ENCODE data around the gene NGEF.

NGEF gene

GRCh38 chr2:232871835-232872736 lies 141.0 kb downstream of the NGEF start:
- Histone ChIP-seq H3K4me1 (ENCODE audit: control insufficient read depth in 1 of 2, insufficient read depth in 1 of 2, low read depth in 1 of 2, low read length in 1 of 2) (peaks cover 8 to 14% of the 10 kb centered on the region in 2 experiments), H3K4me3 (ENCODE audit: low read depth in 1 of 2, low read length in 1 of 2) (no peak overlapping the region), H3K27ac (no peak overlapping the region), H3K9me3 (no peaks in the 10 kb centered on the region), H3K36me3 (no peaks in the 10 kb centered on the region), H3K27me3 (peaks cover 29% of the 10 kb centered on the region)
- TF ChIP-seq CTCF (IDR thresholded peaks at IDR 0.05): no peak

- Histone ChIP-seq H3K27me3 (peaks cover 23% of the 10 kb centered on the region), H3K27ac (no peak overlapping the region), H3K4me1 (ENCODE audit: control insufficient read depth in 1 of 2, insufficient read depth in 1 of 2, low read depth in 1 of 2, low read length in 1 of 2) (peaks cover 6 to 9% of the 10 kb centered on the region in 2 experiments), H3K4me3 (ENCODE audit: low read depth in 1 of 2, low read length in 1 of 2) (no peak overlapping the region), H3K36me3 (no peaks in the 10 kb centered on the region), H3K9me3 (no peaks in the 10 kb centered on the region)
- TF ChIP-seq CTCF (IDR thresholded peaks at IDR 0.05): no peak
Measured at GRCh38 chr2:232871418-232871834, 141.6 kb downstream of the NGEF start.

DNA sequence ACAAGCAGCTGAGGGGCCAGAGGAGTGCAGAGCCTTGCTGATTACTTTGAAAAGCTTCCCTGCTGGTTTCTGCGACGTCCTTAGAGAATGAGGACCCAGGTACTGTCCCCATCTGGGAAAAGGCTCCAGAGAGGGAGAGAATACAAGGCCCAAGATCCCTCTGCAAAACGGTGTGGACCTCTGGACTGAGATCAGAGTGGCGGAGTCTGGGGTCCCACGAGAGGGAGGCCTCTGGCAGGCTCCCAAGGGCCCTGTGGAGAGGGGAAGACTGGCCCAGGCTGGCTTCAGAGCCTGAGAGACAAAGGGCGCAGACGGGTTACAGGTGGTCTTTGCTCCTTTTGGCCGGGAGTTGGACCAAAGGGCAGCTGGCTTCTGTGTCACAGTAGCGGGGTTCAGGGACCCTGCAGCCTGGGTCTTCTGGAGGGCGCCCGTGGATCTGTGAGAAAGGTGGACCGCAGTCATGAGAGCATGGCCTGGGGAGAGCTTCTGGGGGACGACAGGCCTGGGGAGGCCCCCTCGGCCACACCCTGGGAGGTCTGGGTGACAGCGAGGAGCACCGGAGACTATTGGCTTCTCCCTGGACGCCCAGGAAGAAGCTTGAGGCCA lies 142.2 kb downstream of the NGEF start:
- no peaks in the 10 kb centered on the region for H3K36me3 ChIP-seq
- H3K27ac ChIP-seq: no peak overlapping the region
- H3K27me3 ChIP-seq: peaks cover 17% of the 10 kb centered on the region
- no peak for TF ChIP-seq CTCF (IDR thresholded peaks at IDR 0.05)
- H3K9me3 ChIP-seq: no peaks in the 10 kb centered on the region
- H3K4me3 ChIP-seq (ENCODE audit: low read depth in 1 of 2, low read length in 1 of 2): no peak overlapping the region
- H3K4me1 ChIP-seq (ENCODE audit: control insufficient read depth in 1 of 2, insufficient read depth in 1 of 2, low read depth in 1 of 2, low read length in 1 of 2): peaks cover 3% of the 10 kb centered on the region in 2 experiments

- no peaks in the 10 kb centered on the region for H3K36me3 ChIP-seq
- no peaks in the 10 kb centered on the region for H3K4me1 ChIP-seq (ENCODE audit: control insufficient read depth in 1 of 2, insufficient read depth in 1 of 2, low read depth in 1 of 2, low read length in 1 of 2)
- H3K27me3 ChIP-seq: peaks cover 11% of the 10 kb centered on the region
- no peak within 1 kb of the TSS for H3K4me3 ChIP-seq (ENCODE audit: low read depth in 1 of 2, low read length in 1 of 2)
- H3K27ac ChIP-seq: no peak within 1 kb of the TSS
- H3K9me3 ChIP-seq: no peaks in the 10 kb centered on the region
- TF ChIP-seq CTCF (IDR thresholded peaks at IDR 0.05): no peak
Measured at GRCh38 chr2:232870018-232870765, 142.9 kb downstream of the NGEF start, which contains the start of gene SNORC. Gene SNORC (plus strand): TSS chr2:232870264. CDS start chr2:232870342, 78 bp downstream.

DNA sequence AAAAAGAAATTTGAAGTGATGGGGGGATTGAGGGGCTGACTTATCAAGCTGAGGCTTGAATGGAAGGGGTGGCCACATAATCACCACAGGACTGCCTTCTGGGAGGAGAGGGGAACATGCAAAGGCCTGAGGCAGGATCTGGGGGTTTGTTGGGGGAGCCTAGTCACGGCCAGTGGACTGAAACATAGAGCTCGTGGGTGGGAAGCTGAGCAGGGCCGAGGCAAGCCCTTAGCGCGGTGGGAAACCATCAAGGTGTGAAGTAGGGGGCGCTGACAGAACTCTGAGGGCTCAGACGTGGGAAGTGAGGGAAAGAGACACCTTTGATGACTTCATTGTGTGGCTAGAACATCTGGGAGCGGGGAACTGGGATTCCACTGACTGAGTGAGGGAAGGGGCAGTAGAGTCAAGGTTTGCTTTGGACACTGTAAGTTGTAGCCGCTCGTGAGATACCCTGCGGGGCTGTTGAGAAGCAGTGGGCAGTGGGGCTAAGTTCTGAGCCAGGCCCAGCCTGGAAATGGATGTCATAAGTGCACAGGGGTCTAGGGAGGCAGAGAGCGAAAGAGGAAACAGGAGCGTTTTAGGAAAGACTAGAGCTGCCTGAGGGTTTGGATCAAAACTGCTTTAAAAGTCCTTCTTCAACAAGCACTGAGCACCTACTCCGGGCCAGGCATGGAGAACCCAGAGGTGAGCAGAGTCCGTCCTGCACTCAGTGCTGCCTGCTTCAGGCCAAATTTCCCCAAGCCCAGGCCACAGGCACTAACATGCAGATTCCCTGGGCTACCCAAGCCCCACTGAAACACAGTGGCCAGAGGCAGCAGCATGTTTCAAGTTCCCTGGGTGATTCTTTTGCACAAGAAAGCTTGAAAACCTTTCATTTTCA lies 143.7 kb downstream of the NGEF start:
- Histone ChIP-seq H3K4me1 (ENCODE audit: control insufficient read depth in 1 of 2, insufficient read depth in 1 of 2, low read depth in 1 of 2, low read length in 1 of 2) (no peaks in the 10 kb centered on the region), H3K36me3 (no peaks in the 10 kb centered on the region), H3K27me3 (peaks cover 2% of the 10 kb centered on the region), H3K9me3 (no peaks in the 10 kb centered on the region), H3K27ac (no peak overlapping the region), H3K4me3 (ENCODE audit: low read depth in 1 of 2, low read length in 1 of 2) (no peak overlapping the region)
- TF ChIP-seq CTCF (IDR thresholded peaks at IDR 0.05): no peak
